Skeletal muscle cell (primary cell): ENCODE data around the gene SYTL3.
A peak's percentile ranks its signal among the peaks of the same experiment; 100 is the strongest.

ENCODE experiments used
- DNase-seq: peaks from one replicate; pipeline ENCODE4 v3.0.0-alpha.2; 2010; ENCODE audit warnings: low read depth
- H3K4me3 ChIP-seq: 2 replicates; pipeline ENCODE4 v1.5.1; 2011; ENCODE audit warnings: low read depth, mild to moderate bottlenecking, control low read depth, low read length, moderate library complexity

The SYTL3 gene

DNA sequence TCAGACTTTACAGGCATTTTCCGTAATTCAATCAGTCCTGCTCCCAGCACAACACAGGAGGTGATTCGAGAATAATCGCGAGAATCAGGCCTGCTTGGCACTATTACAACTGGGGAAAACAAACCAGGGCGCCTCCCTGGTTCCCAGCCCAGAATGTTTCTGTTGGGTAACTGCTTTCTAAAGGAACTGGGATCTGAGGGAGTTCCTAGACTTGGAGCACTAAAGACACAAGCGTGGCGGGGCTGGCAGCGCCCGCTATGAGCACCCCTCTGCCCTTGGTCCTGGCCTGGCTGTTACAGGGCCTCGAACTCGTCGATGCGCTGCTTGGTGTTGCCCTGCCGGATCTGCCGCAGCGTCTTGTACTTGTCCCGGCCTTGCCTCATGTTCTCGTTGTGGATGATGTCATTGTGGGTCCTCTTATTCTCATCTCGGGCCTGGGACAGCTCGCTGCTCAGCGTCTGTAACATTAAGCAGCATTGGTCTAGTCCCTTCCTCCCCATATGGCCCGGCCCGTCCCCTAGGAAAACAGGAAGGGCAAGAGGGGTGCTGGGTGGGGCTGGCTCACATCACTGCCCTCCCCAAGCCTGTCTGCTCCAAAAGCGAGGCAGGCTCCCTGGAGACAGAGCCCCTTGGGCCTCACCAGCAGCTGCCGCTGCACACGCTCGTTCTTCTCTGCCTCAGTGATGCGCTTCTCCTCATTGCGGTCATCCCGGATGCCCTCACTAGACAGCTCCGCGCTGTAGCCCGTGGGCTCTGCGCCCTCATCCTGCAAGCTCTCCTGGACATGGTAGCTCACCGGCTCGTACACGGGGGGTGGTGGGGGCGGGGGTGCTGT, 117.0 kb downstream of the SYTL3 start:
- no peak overlapping the region for H3K4me3 ChIP-seq
- no peak for DNase-seq

DNA sequence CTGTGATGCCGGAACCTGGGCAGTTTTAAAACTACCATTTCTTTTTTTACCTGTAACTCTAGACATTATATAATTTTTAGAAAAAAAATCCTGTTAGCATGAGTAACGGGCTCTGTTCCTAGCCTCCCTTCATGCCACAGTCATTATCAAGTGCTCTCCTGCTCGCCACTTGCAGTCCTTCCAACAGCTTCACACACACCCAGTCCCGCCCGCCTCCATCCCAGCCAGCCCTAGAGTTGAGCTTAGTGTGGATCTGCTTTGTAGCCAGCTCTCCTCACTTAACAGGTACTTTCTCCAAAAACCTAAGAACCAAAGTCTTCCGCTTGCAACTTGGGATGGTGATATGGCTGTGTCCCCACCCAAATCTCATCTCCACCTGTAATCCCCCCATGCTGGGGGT, 117.9 kb downstream of the SYTL3 start:
- DNase-seq = no peak
- no peak overlapping the region for H3K4me3 ChIP-seq

DNA sequence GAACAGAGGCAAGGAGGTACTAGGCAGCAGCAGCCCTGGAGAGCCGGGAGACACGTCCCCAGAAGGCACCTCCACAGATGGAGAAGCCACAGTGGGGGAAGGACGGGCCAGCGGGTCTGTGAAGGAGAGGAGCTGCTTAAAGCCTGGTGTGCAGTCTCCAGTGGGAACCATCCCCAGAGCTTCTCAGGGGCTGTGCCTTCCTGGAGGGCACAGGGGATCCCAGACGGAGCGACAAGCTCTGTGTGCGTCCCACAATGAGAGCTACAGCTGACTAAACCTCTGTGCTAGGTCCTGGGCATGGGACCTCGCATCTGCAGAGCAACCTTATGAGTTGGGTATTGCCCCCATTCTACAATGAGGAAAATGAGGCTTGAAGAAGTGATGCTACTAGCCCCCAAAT, 118.6 kb downstream of the SYTL3 start:
- H3K4me3 ChIP-seq = no peak overlapping the region
- DNase-seq = no peak

DNA sequence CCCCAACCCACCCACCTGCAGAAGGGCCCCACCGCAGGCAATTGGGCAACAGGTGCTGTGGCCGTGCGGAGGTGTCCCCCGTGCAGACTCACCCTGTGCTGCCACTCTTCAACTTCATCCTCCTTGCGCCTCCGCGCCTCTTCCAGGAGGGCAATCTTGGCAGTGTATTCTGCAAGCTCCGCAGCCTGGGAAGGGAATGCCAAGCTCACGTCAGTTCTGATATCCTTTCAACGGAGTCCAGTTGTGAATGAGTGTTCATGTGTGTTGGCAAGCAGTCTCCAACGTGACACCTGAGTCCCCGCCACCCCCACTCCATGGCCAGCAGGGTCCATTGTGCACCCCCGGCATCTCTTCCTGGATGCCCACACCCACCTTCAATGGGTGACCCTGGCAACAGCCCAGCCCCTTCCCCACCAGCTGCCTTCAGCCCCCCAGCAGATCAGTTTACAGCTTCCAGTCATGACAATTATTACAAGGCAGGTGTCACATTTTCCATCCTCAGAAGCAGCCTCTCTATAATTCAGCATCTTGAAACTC, 119.4 kb downstream of the SYTL3 start:
- H3K4me3 ChIP-seq = no peak overlapping the region
- no peak for DNase-seq

DNA sequence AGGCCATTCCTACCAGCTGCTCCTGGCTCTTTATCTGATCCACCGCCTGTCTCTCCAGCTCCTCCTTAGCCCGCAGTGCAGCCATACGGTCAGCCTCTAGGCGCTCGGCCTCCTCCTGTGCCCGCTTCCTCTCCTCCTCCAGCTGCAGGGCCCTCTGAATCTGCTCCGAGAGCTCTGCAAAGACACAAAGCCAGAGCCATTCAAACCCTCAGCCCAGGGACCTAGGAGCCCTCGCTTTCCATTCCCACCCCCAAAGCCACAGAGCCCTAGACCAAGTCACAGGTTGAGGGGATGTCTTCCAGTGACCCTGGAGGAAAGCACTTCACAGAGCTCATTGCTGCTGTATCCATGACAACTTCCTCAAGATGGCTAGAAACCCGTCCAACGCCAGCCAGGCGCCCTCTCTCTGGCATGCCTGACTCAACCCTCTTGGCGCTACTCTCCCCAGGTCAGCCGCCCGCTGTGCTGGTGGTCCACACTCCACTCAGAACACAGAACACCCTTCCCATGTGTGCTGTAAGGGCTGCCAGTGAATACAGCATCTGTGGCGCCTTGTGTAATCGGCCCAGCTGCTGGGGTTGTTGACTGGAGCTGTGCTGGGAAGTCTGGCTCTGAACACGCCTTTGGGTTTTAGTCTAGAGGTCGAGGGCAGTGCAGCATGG, 120.0 kb downstream of the SYTL3 start:
- H3K4me3 ChIP-seq = no peak overlapping the region
- peak; percentile 63 for DNase-seq

DNA sequence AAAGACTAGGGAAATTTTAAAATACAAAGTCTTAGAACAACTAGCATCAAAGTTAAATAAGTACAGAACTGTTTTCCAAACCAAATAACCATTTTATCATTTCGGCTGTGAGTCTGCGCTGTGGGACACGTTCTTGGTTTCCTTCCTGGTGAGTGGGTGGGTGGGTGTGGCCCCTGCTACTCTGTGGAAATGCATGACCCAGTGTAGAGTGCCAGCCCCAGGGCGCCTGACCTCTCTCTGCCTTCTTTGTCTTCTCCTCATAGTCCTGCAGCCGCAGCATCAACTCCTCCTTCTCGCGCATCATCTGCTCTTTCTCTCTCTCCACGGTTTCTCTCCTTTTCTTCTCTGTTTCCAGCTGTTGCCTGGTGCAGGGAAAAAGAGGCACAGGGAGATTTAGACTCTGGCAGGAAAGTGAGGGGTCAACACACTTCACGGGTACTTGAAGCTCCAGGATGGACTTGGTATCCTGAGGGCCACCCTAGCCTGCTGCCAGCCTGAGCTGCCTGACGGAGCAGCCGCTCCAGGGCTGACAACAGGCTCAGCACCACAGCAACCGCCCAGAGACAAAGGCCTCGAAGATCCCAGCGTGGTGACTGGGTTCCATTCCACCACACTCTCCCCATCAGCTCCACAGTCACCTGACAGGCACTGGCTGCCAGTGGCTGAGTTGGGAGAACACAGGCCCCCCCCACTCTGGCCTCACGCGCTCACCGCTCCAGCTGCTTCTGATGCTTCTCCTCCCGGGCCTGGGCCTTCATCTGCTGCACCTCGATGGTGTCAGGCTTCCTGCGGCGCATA, 120.9 kb downstream of the SYTL3 start:
- no peak for DNase-seq

DNA sequence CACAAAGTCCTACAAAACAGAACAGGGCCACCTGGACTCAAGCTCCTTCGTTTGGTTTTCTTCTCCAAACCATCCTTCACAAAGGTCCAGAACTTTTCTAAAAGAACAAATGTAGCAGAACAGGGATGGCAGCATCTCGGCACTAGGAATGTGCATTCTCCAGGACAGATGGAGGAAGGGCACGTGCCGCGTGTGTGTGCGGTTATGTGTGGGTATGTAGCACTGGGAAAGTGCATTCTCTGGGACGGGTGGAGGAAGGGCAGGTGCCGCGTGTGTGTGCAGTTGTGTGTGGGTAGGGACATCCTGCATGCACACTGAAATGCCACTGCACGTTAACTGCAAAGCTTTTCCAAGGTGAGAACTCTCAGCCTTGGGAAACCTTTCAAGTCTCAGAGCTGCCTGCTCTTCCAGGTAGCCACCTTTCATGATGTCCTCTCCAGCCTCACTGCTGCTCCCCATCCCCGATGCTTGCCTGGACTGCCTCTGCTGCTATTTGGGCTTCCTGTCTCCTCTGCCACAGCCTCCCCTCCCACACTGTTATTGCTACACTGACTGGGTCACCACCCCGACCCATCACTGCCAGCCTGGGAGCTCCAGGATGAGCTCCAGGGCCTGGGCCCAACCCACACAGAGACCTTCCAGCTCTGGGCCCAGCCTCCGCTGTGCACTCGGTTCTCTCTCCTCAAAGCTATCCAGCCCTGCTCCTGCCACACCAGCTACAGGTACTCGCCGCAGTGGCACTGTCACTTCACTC, 121.7 kb downstream of the SYTL3 start:
- H3K4me3 ChIP-seq = no peak overlapping the region
- no peak for DNase-seq

More for the DNA sequence above, 120.9 kb downstream of the SYTL3 start:
- no peak overlapping the region for H3K4me3 ChIP-seq

DNA sequence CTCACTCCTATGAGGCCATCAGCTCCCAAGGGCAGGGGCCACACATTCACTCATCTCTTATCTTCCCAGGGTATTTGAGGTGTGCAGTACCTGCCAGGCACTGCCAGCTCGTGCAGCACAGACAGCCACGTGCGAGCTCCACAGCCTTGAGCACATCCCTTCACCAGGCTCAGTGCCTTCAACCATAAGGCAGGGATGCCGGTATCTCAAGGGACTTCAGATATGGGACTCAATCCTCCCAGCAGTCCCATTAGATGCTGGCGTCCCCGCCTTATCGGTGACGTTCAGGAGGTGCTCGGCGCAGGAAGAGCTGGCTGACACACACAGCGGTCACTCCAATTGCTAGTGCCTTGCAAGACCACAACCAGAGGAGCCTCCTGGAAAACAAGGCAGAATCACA, 122.3 kb downstream of the SYTL3 start:
- H3K4me3 ChIP-seq = no peak overlapping the region
- no peak for DNase-seq

DNA sequence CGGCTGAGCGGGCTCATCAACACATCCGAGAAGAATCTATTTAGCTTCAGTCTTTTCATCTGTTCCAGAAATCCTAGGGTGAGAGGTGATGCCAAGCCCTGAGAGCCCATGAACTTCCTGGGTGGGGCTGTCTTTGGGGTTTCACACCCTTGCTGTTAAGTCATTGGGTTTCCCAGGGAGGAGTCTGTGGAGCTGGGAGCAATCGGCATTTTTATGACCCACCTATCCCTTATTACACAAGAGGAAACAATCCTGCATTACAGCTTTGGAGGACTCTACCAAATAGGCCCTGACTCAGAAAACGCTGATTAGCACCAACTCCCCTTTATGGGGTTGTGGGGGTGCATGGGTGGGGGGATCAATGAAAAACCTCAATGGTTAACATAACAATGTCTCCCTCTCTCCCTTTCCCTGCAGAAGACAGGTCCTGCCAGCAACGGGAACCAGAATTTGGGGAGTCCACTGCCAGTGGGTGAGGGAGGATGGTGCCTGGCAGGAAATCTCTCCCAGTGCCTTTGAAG, 123.1 kb downstream of the SYTL3 start:
- H3K4me3 ChIP-seq = no peak overlapping the region
- no peak for DNase-seq

DNA sequence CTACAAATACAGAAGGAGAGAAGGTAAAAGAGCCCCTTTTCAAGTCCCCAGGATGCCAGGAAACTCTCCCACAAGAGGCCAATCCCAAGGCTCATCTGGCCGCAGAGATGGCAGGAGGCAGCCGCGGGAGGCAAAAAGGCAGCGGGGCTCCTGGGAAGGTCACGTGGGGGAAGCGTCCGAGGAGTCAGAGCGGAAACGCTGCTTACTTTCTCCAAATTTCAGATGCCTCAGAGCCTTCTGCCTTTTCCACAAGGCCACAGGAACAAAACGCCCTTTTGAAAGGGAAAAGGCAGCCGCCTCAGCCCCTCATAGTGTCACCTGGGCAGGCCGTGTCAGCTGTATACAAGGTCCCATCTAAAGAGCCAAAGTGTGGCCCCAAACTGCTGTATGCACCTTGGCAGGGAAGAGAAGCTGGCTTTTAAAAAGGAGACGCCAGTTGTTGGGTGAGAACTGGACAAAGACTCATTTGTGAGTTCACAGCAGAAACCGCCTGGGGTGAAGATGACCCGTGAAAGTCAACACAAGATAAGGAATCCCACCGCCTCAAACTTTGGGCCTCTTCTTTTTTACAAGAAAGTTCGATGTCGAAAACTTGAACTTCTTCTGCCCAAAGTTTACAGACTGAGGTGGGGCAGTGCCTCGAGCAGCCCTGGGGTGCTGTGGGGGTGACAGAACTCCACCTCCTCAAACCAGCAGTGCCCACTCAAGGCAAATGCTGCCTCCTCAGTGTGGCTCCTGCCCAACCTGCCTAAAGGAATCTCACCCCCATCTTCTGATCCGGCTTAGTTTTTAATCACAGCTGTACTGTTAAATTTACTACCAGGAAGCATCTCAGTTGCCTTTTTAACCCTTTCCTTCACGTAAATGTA, 124.0 kb downstream of the SYTL3 start:
- no peak for DNase-seq
- no peak overlapping the region for H3K4me3 ChIP-seq

DNA sequence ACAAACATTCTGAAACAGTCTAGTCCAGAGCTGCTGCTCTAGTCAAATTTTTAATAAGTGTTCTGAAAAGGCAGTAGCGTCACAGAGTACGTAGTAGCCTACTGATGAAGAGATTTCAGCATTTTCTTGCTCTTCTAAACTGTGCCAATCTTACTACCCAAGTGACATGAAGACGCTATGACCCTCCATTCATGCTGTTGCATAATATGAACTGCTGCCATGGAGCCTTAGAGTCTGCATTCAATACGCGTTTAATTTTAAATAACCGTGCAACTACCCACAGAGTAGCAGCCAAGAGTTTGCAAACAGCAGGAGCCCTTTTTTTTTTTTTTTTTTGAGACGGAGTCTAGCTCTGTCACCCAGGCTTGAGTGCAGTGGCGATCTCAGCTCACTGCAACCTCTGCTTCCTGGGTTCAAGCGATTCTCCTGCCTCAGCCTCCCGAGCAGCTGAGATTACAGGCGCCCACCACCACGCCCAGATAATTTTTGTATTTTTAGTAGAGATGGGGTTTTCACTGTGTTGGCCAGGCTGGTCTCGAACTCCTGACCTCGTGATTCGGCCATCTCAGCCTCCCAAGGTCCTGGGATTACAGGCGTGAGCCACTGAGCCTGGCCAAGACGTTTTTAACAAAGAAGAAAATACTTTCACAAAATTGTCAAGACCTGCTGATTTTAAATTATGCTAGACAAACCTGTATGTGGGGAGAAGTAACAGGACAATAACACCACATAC, 125.0 kb downstream of the SYTL3 start:
- no peak overlapping the region for H3K4me3 ChIP-seq
- DNase-seq = no peak

DNA sequence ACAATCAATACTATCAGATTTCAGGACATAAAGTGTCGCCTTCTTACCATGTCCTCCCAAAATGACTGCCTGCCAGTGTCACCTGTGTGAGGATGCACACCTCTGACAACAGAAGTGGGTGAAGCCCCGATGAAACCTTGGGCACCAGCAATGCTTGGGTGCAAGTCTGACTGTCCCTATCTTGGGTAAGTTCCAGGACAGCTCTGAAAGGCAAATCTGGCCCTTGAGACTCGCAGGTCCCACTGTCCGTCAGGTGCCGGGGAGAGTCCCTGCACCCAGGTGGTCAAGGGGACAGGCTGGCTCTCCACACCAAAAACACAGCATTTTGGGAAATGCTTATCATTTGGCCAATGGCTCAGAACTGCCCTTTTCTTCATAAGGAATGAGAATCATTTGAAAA, 126.0 kb downstream of the SYTL3 start:
- H3K4me3 ChIP-seq = no peak overlapping the region
- no peak for DNase-seq

DNA sequence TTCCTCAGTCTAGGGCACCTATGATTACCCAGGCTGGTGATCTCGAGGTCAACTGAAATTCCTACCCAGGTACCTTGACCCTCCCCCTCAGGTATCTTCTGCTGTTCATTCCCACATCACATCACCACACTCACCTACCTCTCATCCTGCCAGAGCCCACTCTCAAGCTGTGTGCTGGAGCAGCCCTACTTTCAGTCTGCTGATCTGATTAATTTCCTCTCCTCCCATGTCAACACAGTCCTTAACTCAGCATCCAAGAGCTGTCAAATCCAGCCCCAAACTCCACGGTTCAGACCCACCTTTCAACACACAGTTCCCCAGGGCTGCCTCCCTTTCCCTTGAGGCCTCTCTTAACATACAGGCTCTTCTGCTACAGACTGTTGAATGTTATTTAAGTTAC, 126.9 kb downstream of the SYTL3 start:
- no peak for DNase-seq
- H3K4me3 ChIP-seq = no peak overlapping the region

DNA sequence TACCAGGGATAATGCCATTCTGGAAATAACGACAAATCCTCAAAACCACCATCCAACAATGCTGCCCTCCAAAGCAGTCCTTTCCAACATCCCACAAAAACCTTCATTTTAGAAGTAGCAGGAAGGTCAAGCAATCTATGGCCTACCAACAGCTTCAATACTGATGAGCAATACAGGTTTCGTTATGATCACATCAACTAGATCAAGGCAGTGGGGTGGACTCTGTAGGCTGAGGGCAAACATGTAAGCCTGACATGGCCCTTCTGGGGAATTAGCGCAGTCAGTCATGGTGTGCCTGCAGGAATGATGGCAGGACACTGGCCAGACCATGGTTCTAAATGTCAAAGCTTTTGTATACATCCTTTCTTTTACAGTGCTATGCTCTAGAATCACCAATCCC, 127.7 kb downstream of the SYTL3 start:
- no peak for DNase-seq
- no peak overlapping the region for H3K4me3 ChIP-seq

DNA sequence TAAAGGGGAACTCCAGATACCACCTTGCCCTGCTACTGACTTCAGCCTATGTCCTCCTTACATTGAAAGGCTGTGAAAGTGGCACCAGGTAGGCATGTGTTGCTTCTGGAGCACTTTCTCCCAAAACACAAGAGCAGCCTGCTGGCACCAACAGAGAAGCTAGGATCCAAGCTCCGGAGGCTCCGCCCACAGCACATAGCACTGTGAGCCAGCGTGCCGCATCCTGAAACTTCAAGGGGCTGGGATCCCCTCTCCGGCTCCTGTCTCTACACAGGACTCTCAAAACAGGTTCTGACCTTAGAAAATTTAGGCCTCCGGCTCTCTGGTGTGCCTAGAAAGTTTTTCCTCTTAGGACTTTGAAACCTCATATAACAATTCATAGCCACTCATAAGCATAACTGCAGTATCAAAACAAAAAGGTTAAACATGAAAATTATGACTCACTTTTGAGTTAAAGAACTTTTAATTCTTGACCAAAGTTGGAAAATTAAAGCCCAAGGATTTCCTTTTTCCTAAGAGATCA, 128.2 kb downstream of the SYTL3 start:
- no peak overlapping the region for H3K4me3 ChIP-seq
- no peak for DNase-seq

DNA sequence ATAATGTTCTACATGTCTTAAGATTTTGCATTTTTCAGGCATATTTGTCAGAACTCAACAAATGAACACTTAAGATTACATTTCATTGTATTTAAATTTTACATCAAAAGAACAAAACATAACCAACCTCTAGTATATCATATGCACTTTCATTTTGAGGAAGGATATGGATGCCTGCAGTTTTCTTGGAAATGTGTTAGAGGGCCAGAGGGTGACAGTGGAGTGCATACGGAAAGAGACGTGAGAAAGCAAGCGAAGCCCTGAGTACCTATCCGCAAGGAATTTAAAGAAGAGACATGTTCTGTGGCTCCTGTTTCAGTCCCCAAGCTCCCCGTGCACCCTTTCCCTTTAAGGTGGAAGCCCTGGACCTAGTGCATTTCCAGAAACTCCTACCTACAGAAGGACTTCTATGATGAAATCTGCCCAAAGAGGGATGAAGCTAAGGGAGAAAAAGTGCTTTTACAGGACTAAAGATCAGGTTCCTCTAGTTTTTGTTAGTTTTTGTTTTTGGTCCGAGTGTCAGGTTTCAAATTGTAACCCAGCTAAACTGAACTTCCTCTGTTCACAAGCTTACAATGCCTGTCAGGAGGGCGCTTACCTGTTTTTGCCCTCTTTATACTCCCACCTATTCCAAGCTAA, 130.5 kb downstream of the SYTL3 start:
- no peak for DNase-seq
- no peak overlapping the region for H3K4me3 ChIP-seq
